ENCODE results near the gene MINPP1.

The MINPP1 gene

DNA sequence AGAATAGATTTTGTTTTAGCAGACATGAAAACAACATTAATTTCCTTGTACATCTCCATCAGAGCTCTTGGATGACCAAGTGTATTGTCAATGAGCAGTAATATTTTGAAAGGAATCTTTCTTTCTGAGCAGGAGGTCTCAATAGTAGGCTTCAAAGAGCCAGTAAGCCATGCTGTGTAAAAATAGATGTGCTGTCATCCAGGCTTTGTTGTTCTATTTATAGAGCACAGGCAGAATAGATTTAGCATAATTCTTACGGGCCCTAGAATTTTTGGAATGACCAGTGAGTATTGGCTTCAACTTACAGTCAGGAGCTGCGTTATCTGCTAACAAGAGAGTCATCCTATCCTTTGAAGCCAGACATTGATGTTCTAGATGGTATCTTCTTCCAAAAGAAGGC, 19.0 kb downstream of the MINPP1 start:
- no peak for DNase-seq (ENCODE audit: low read depth)

- DNase-seq (ENCODE audit: low read depth): no peak
Measured at GRCh38 chr10:87524296-87524695, 19.6 kb downstream of the MINPP1 start.

DNA sequence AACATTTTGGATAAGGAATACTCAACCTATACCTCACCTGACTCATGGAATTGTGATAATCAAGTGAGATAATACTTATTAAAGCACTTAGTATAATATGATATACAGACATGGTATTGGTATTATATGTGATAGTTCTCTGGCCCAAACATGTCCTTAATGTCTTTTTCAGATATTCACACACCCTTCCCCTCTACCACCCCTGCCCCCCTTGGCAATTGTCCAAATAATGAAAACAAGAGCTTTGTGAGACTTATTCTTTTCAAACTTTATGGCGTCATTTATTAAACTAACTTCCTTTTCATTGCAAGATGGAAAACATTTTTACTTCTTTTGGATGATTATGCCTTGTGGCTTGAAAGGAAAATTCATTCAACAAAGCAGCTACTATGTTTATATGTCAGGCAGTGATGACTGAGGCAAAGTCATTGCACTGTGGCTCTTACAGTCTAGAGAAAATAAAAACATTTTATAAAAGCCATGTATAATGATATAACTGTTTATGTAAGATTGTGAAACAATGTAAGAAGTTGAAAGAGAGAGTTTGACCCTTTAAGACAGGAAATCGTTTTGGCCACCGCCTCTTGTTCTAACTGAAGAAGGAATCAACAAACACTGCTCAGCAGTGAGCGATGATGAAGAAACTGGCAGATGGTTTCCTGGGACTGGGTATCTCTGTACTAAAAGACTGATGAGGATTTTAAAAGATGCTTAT, 27.4 kb downstream of the MINPP1 start:
- DNase-seq (ENCODE audit: low read depth): peak; percentile 77

- no peak for DNase-seq (ENCODE audit: low read depth)
Measured at GRCh38 chr10:87532696-87533095, 28.0 kb downstream of the MINPP1 start.

DNA sequence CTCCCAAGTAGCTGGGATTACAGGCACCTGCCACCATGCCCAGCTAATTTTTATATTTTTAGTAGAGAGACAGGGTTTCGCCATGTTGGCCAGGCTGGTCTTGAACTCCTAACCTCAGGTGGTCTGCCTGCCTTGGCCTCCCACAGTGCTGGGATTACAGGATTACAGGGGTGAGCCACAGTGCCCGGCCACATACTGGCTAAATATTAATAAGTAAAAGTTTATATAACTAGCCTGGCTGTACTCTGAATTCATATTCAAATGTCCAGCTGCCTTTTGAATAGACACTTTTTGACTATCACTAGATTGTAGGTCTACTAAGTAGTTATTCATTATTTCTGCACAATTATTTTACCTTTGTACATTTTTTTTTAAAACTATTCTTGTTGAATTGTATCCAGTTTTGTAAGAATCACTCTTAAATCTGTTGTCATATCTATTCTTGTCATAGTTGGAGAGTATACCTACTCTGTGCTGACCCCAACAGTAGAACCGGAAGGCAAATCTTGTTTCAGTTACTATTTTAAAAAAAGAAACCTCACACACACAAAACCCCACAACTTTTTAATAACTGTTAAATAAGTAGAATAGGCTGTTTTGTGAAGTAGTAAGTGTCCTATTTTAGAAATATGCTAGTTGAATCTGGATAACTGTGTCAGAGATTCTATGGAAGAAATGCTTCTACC, 29.6 kb downstream of the MINPP1 start:
- DNase-seq (ENCODE audit: low read depth): no peak

- DNase-seq (ENCODE audit: low read depth): peak; percentile 52
Measured at GRCh38 chr10:87538092-87539015, 33.7 kb downstream of the MINPP1 start.

DNA sequence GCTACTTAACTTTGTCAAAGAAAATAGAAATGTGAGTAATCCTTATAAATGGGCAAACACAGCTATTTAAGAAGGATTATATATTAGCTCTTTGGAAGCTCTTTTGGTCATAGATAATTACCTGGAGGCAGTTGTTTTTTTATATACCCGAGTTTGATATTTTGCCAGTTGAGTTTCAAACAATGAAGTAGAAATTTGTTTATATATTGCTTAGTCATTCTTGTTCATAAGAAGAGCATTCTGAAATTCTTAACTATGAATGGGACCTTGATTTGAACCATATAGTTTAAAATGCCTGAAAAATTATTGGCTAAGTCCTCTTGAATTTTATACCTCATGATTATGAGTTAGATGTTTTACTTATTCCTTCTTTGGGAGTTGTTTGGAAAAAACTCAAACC, 36.4 kb downstream of the MINPP1 start:
- DNase-seq (ENCODE audit: low read depth): peak; percentile 60

DNA sequence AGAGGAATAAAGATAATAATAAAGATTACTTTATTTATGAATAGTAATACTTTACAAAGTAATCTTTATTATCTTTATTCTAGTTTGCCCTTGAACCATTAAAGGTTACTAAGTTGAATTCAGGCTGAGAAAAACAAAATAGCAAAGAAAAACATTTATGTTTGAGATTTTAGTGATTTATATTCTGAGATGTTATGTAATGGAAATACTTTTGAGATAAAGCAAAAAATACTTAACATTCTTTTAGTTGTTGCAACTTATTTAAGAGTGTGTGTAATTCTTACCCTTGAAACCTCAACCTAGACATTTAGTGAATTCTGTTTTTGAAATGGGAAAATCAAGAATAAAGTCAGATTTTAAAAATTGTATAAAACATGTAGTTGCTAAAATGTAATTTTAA, 40.0 kb downstream of the MINPP1 start:
- no peak for DNase-seq (ENCODE audit: low read depth)

DNA sequence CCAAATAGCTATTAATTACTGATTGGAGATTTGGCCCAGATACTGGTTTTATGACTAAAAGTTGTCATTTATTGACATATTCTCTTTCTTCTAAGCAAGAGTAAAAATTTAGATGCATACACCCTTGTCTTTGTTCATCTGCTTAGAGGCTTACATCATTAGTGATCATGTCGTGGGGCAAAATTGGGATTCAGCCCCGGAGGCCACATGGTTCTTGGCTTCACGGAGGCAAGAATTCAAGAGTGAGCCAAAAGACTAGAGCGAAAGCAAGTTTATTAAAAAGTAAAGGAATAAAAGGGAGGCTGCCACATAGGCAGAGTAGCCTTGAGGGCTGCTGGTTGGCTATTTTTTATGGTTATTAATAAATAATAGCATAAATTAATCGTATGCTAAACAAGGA, 41.1 kb downstream of the MINPP1 start:
- no peak for DNase-seq (ENCODE audit: low read depth)

GRCh38 chr10:87546210-87546609, 41.5 kb downstream of the MINPP1 start:
- peak; percentile 42 for DNase-seq (ENCODE audit: low read depth)

DNA sequence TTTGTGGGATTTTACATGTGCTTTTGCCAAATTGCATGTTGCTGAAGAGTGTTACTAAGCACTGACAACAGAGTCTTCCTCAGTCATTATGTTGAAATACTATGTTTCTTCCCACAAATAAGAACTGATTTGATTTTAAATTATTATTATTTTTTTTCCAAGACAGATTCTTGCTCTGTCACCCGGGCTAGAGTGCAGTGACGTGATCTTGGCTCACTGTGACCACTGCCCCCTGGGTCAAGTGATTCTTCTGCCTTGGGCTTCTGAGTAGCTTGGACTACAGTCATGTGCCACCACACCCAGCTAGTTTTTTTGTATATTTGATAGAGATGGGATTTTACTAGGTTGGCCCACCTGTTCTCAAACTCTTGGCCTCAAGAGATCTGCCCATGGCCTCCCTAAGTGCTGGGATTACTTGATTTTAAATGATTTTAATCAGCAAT, 42.3 kb downstream of the MINPP1 start:
- DNase-seq (ENCODE audit: low read depth): peak; percentile 52

DNA sequence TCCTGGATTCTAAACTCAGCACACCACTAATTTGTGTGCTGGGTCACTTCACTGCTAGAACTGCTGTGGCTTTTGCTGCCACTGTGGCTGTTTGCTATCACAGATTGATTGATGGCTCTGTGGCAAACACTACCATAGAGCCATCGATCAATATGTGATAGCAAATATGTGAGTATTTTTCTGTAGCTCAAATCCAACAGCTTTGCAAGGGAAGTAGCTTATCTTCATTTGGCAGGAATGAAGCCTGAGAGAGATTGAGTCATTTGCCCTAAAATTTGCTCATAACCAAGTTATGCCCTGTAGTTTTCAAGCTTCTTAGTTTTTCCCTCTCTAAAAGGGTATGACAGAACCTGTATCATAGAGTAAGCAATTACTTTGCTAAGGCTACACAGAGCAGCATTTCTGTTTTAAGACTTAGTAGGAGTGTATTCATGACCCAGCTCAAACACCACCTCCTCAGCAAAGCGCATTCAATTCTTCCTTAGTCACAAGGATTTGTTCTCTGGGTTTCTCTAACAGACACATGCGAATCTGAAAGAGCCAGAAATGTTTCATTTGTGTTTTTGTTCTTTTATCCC, 43.1 kb downstream of the MINPP1 start:
- DNase-seq (ENCODE audit: low read depth): peak; percentile 29

DNA sequence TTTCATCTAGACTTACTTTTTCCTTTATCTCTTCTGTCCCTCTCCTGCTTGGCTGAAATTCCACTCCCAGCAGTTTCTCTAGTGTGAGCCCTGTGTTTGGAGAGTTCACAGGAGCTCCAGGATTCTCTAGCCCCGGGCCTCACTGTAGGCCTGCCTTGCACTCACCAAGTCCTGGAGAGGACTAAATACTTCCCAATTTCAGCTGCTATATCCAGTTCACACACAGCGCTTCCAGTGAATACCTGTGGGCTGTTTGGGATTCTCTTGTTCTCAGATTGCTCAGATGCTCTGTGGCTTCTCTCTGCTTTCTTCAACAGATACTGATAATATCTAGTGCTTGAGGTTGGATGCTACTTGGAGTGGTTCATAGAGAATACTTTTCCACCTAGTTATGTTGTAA, 46.0 kb downstream of the MINPP1 start:
- DNase-seq (ENCODE audit: low read depth): no peak

DNA sequence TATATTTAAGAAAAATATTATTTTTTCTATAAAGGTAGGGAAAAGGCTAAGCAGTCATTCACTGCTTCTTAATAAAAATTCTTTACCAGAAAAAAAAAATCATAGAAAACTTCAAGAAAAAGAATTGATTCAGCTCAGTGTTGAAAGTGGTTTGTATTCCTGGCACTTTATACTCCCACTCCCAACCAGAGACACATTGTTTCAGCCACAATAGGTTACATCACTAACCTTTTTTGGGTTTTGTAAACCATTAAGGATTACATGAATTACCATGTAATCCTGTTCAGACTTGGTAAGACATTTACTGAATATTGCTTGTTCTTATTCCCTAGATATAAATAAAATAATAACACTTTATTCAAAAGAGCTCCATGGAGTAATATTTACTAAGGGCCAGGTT, 46.6 kb downstream of the MINPP1 start:
- DNase-seq (ENCODE audit: low read depth): no peak

DNA sequence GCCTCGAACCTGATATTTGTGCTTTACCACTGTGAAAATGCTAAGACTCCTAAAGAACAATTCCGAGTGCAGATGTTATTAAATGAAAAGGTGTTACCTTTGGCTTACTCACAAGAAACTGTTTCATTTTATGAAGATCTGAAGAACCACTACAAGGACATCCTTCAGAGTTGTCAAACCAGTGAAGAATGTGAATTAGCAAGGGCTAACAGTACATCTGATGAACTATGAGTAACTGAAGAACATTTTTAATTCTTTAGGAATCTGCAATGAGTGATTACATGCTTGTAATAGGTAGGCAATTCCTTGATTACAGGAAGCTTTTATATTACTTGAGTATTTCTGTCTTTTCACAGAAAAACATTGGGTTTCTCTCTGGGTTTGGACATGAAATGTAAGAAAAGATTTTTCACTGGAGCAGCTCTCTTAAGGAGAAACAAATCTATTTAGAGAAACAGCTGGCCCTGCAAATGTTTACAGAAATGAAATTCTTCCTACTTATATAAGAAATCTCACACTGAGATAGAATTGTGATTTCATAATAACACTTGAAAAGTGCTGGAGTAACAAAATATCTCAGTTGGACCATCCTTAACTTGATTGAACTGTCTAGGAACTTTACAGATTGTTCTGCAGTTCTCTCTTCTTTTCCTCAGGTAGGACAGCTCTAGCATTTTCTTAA, 47.7 kb downstream of the MINPP1 start:
- peak; percentile 47 for DNase-seq (ENCODE audit: low read depth)

- no peak for DNase-seq (ENCODE audit: low read depth)
Measured at GRCh38 chr10:87557409-87557808, 52.7 kb downstream of the MINPP1 start.

DNA sequence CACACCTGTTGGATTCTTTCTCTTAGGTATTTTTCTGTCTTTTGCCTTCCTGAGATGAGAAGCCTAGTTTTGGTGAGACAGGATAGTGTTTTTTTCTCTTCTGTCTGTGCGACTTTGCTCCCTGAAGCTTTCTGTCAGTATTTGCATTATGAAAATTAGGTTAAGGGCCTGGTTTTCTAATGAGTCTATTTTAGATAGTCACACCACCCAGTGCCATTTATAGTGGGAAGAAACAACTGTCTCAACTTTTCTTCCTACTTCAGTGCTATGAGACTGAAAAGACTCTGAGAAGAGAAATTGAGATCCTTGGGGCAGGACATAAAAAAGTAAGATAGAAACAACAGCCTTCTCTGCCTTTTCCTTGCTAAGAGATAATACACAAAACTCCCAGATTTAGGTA, 53.6 kb downstream of the MINPP1 start:
- DNase-seq (ENCODE audit: low read depth): no peak

DNA sequence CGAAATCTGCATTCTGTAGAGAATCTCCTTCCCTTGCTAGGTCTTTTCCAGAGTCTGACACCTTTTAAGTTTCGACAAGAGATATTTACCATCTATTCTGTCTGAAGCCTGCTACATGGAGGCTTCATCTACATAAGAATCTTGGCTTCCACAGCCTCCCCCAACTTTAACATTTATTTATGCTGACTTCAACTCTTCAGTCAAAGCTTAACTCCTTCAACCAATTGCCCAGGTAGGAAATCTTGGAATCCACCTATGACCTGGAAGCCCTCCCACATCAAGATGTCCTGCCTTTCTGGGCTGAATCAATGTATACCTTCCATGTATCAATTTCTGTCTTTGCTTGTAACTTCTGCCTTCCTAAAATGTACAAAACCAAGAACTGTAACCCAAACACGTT, 54.7 kb downstream of the MINPP1 start:
- DNase-seq (ENCODE audit: low read depth): no peak

DNA sequence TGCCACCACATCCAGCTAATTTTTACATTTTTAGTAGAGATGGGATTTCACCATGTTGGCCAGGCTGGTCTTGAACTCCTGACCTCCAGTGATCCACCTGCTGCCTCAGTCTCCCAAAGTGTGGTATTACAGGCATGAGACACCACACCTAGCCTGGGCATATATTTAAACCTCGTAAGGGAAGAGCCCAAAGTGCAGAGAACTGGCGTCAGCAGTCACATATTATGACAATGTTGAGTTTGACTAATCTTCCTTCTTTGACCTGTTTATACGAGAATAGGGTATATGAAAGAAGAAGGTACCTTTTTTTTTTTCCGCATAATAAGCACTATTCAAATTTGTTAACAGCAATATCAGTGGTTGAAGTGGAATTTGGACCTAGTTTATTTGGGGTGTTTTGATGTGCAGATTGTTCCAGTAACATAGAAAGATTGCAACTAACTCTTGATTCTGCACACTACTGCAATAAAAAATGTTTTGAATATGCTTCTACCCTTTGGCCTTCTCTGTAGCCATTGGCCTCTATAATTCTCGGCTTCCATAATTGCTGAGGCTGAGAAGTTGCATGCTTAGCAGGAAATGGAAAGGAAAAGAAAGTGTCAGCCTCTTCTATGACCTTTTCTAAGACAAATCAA, 55.9 kb downstream of the MINPP1 start:
- no peak for DNase-seq (ENCODE audit: low read depth)

DNA sequence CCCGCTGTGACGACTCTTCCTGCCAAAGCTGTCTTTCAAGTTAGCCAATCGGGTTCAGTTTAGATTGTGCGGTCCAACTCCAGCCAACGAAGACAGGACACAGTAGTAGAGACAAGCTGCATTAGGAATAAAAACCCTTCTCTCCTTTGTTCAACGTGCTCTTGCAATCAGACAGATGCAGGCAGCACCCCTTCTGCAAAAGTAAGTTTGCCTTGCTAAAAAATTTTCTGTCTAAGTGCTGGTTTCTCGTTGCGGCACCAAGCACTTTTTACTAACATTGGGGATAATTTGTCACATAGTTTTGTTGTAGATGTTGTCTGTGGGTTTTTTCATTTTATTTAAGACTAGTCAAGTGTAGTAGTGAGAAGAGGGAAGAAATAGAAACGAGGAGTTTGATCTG, 58.1 kb downstream of the MINPP1 start:
- no peak for DNase-seq (ENCODE audit: low read depth)

- no peak for DNase-seq (ENCODE audit: low read depth)
Measured at GRCh38 chr10:87565010-87565409, 60.3 kb downstream of the MINPP1 start.

All from fibroblast of gingiva (primary cell).